Parathyroid adenoma (tissue), 2 donors: ENCODE data around the gene AP4M1.

ENCODE experiments used
- H2AFZ ChIP-seq: fragments of 300-600 bp; sonication (generic); one replicate; pipeline ENCODE4 v1.7.0; 2017; ENCODE audit warnings: antibody characterized with exemption, mild to moderate bottlenecking
- H3K27ac ChIP-seq: fragments of 300-600 bp; sonication (generic); one replicate; pipeline ENCODE4 v1.7.0; 2017
- H3K27me3 ChIP-seq: fragments of 300-600 bp; sonication (generic); one replicate; pipeline ENCODE4 v1.7.0; 2017; ENCODE audit warnings: low read length; ENCODE audit not compliant: control insufficient read depth, insufficient read depth
- H3K36me3 ChIP-seq: fragments of 300-600 bp; sonication (generic); one replicate; pipeline ENCODE4 v1.7.0; 2017; ENCODE audit warnings: low read length; ENCODE audit not compliant: control insufficient read depth, insufficient read depth
- H3K4me1 ChIP-seq: fragments of 300-600 bp; sonication (generic); one replicate; pipeline ENCODE4 v1.7.0; 2017; ENCODE audit warnings: control low read depth
- H3K4me2 ChIP-seq: fragments of 300-600 bp; sonication (generic); one replicate; pipeline ENCODE4 v1.7.0; 2017; ENCODE audit warnings: low read length
- H3K4me3 ChIP-seq: fragments of 300-600 bp; sonication (generic); one replicate; pipeline ENCODE4 v1.7.0; 2017; ENCODE audit warnings: low read depth, low read length
- H3K79me2 ChIP-seq: fragments of 300-600 bp; sonication (generic); one replicate; pipeline ENCODE4 v1.7.0; 2017; ENCODE audit warnings: control low read depth
- H3K9ac ChIP-seq: fragments of 300-600 bp; sonication (generic); one replicate; pipeline ENCODE4 v1.7.0; 2017; ENCODE audit warnings: mild to moderate bottlenecking
- H3K9me3 ChIP-seq: fragments of 300-600 bp; sonication (generic); one replicate; pipeline ENCODE4 v1.7.0; 2017; ENCODE audit warnings: low read length; ENCODE audit not compliant: control insufficient read depth
- CTCF ChIP-seq: fragments of 300-600 bp; sonication (generic); IDR thresholded peaks from one replicate; pipeline ENCODE4 v1.7.0; 2017; ENCODE audit warnings: antibody characterized with exemption, mild to moderate bottlenecking
- donor health status: primary hyperparathyroidism.

The AP4M1 gene

GRCh38 chr7:100157334-100158228 lies 56.1 kb downstream of the AP4M1 start:
- TF ChIP-seq CTCF, result peak; percentile 35
- Histone ChIP-seq H3K4me3 (peak overlapping the region; percentile 87), H3K79me2 (no peaks in the 10 kb centered on the region), H3K9me3 (no peaks in the 10 kb centered on the region), H3K27ac (peak overlapping the region; percentile 91), H3K4me2 (peak overlapping the region; percentile 75), H3K9ac (peak overlapping the region; percentile 80), H3K4me1 (peaks cover 7% of the 10 kb centered on the region), H3K27me3 (no peaks in the 10 kb centered on the region), H3K36me3 (no peaks in the 10 kb centered on the region), H2AFZ (peak overlapping the region; percentile 96)
